GM23248 (cell line): Measurements from ENCODE around the gene FCN1. TPM values are rescaled to one million over a fixed set of nuclear protein-coding genes. Genes with fewer than 3 reads are reported as not detected.

Experiments
- DNase-seq: peaks from one replicate; pipeline ENCODE4 v3.0.0-alpha.2; 2015
- H2AFZ ChIP-seq: fragments of 200-600 bp; sonication (generic); 2 replicates; pipeline ENCODE4 v1.6.1; 2016; ENCODE audit warnings: antibody characterized with exemption
- H3F3A ChIP-seq: fragments of 200-600 bp; sonication (generic); 2 replicates; pipeline ENCODE4 v1.6.1; 2016; ENCODE audit warnings: mild to moderate bottlenecking, antibody characterized with exemption, mixed run types; ENCODE audit not compliant: insufficient read depth
- H3K27ac ChIP-seq: fragments of 200-600 bp; sonication (generic); 2 replicates; pipeline ENCODE4 v1.5.1; 2016; ENCODE audit warnings: mild to moderate bottlenecking
- H3K27me3 ChIP-seq: fragments of 200-600 bp; sonication (generic); replicated peaks from 2 replicates; pipeline ENCODE4 v1.6.1; 2016; ENCODE audit warnings: mild to moderate bottlenecking; ENCODE audit not compliant: insufficient read depth
- H3K36me3 ChIP-seq: fragments of 200-600 bp; sonication (generic); 2 replicates; pipeline ENCODE4 v1.6.1; 2016; ENCODE audit warnings: low read depth, mild to moderate bottlenecking
- H3K4me1 ChIP-seq: fragments of 200-600 bp; sonication (generic); 2 replicates; pipeline ENCODE4 v1.6.1; 2016; ENCODE audit warnings: mild to moderate bottlenecking; ENCODE audit not compliant: insufficient read depth
- H3K4me2 ChIP-seq: fragments of 200-600 bp; sonication (generic); one replicate; pipeline ENCODE4 v1.6.1; 2016; ENCODE audit warnings: mild to moderate bottlenecking; ENCODE audit not compliant: unreplicated experiment
- H3K4me3 ChIP-seq: fragments of 200-600 bp; sonication (generic); 2 replicates; pipeline ENCODE4 v1.5.1; 2016; ENCODE audit warnings: mild to moderate bottlenecking
- H3K79me2 ChIP-seq: fragments of 200-600 bp; sonication (generic); 2 replicates; pipeline ENCODE4 v1.6.1; 2016; ENCODE audit warnings: mild to moderate bottlenecking; ENCODE audit not compliant: insufficient read depth
- H3K9ac ChIP-seq: fragments of 200-600 bp; sonication (generic); 2 replicates; pipeline ENCODE4 v1.6.1; 2016; ENCODE audit warnings: mild to moderate bottlenecking
- H3K9me2 ChIP-seq: fragments of 200-600 bp; sonication (generic); 2 replicates; pipeline ENCODE4 v1.6.1; 2016; ENCODE audit warnings: mixed run types, mild to moderate bottlenecking, moderate library complexity; ENCODE audit not compliant: insufficient read depth
- H3K9me3 ChIP-seq: fragments of 200-600 bp; sonication (generic); one replicate; pipeline ENCODE4 v1.6.1; 2017; ENCODE audit warnings: low read depth
- H4K20me1 ChIP-seq: fragments of 200-600 bp; sonication (generic); 2 replicates; pipeline ENCODE4 v1.6.0; 2016; ENCODE audit not compliant: insufficient read depth
- EZH2 ChIP-seq: fragments of 200-600 bp; sonication (generic); IDR thresholded peaks from 2 replicates; pipeline ENCODE4 v1.6.1; 2018; ENCODE audit warnings: antibody characterized with exemption, mild to moderate bottlenecking; ENCODE audit not compliant: insufficient read depth, poor library complexity, severe bottlenecking
- EZH2phosphoT487 ChIP-seq: fragments of 200-600 bp; sonication (generic); IDR thresholded peaks from 2 replicates; pipeline ENCODE4 v1.6.1; 2018; ENCODE audit warnings: antibody characterized with exemption, moderate library complexity, mild to moderate bottlenecking, low read depth; ENCODE audit not compliant: insufficient read depth
- WGBS, 2 experiments: methylation state at CpG; one replicate each; pipeline ENCODE4 v1.1.6; 2015 to 2017; ENCODE audit warnings: low lambda C conversion rate in 2 of 2, low coverage in 1 of 2; ENCODE audit errors: missing lambda C conversion rate in 2 of 2; 5-methylcytosine and 5-hydroxymethylcytosine counted together
- in situ Hi-C: fragments of 300-500 bp; cut with MboI; formaldehyde crosslinking; loops from 2 replicates; pipeline ENCODE4 v1.15.0; 2020
- polyA plus RNA-seq: library from polyadenylated mRNA; unstranded; fragments of >200 nt; fragmentation: Nextera tagmentation; extraction: Ambion mirVana; gene quantifications from 2 replicates; pipeline ENCODE4 v1.2.1, GENCODE V29; 2016
- total RNA-seq: library from RNA; depleted of rRNA; stranded (reverse); fragments of >200 nt; shearing (Covaris generic); gene quantifications from 2 replicates; pipeline ENCODE4 v1.2.3, GENCODE V29; 2014

The FCN1 gene
- total and polyA plus RNA-seq, 2 experiments from 2014 or later, result not detected

DNA sequence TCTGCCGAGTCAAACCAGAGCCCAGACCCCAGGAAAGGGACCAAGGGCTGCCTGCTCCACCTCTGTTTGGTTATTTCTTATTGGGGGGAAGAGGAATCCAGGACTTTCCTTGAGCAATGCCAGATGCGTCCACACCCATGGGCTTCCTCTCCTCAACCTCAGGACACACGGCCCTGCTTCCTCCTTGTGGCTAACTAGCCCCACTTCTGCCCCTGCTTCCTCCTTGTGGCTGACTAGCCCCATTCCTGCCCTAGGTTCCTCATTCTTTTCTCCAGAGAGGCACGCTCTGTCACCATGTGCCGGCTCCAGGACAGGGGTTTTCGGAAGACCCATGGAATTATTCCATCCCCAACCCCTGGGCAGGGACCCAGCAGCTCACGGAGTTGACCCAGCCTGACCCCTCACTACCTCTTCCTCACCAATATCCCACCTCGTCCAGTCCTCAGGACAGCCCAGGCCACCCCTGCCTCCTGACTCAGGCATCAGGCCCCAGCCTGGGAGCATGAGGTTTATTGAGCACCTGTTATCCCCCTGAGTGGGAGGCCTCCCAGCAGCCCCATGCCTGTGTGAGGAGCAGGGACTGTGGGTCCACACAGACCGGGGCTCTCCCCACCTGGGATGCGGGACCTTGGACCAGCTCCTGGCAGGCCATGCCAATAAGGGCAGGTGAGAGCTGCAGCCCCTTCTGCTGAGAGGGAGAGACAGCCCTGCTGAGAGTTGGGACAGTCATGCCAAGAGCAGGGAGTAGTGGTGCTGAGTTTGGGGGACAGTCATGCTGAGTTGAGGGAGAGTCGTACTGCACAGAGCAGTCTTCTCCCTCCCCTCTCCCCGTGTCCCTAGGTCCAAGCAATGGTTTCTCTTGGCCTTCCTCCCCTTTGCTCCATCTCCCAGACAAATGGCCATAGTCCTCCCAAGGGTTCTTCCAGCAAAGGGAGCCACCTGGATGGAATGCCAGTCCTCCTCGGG is 11.8 kb upstream of the FCN1 start:
- Histone ChIP-seq H3K36me3 (no peaks in the 10 kb centered on the region), H3K4me1 (no peaks in the 10 kb centered on the region), H3K9me2 (no peaks in the 10 kb centered on the region), H3F3A (no peaks in the 10 kb centered on the region), H3K4me3 (no peak overlapping the region), H3K9ac (no peak overlapping the region), H3K27ac (no peak overlapping the region), H3K27me3 (peaks cover 15% of the 10 kb centered on the region), H4K20me1 (no peaks in the 10 kb centered on the region), H3K79me2 (no peaks in the 10 kb centered on the region), H3K9me3 (no peaks in the 10 kb centered on the region), H2AFZ (no peak overlapping the region), H3K4me2 (no peak overlapping the region)
- WGBS, 2 experiments, result 38 to 40% methylated on average over 13 of the region's 13 CpGs
- no peak for TF ChIP-seq EZH2phosphoT487
- TF ChIP-seq EZH2, result no peak
- in situ Hi-C loops, result no loop called here
- no peak for DNase-seq

DNA sequence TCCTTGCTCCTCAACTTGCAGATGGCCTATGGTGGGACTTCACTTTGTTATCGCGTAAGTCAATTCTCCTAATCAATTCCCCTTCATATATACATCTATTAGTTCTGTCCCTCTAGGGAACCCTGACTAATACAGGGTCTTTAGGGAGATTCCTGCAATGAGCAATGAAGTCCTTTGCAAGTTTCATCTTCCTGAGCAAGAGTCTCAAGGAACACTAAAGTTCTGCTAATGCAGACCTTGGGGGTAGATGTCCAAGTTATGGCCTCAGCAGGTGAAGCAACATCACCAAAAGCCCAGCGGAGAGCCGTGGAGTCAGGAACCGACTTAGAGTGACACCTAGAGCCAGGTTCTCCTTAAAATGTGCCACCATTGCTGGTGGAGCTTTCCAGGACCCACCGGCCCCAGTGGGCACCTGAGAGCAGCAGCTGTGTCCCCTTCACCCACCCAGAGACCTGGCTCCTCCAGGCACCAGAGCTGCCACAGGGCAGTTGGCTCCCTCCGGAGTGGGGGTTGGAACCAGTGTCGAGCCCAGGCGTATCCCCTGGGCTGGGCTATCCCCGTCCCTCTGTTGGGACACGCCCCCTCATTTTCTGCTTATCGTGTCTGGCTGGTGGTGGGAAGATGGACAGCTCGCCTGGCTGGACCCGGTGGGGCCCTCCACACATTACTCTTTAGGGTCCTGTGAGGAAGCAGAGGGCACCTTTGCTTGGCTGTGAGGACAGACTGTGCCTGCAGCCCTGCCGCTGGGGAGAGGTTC is 10.9 kb upstream of the FCN1 start:
- WGBS, 2 experiments, result 52 to 68% methylated on average over 15 of the region's 15 CpGs
- TF ChIP-seq EZH2, result no peak
- TF ChIP-seq EZH2phosphoT487, result no peak
- Histone ChIP-seq H3K27ac (no peak overlapping the region), H3K9me2 (no peaks in the 10 kb centered on the region), H3K4me2 (no peak overlapping the region), H2AFZ (no peak overlapping the region), H3K36me3 (no peaks in the 10 kb centered on the region), H3K9ac (no peak overlapping the region), H3K4me3 (no peak overlapping the region), H3K9me3 (no peaks in the 10 kb centered on the region), H3F3A (no peaks in the 10 kb centered on the region), H3K4me1 (no peaks in the 10 kb centered on the region), H4K20me1 (no peaks in the 10 kb centered on the region), H3K27me3 (peaks cover 15% of the 10 kb centered on the region), H3K79me2 (no peaks in the 10 kb centered on the region)
- DNase-seq, result no peak
- in situ Hi-C loops, result no loop called here

DNA sequence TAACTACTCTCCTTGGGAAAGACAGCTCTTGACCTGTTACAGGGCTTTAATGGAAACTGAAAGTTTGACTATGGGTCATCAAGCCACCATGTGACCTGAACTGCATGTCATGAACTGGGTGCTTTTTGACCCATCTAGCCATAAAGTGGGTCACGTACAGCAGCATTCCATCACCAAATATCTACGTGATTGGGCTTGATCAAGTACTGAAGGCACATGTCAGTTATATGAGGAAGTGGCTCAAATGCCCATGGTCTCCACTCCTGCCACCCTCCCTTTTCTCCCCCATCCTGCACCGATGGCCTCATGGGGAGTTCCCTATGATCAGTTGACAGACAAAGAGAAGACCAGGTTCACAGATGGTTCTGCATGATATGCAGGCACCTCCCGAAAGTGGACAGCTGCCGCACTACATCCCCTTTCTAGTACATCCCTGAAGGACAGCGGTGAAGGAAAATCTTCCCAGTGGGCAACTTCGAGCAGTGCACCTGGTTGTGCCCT is 7.3 kb upstream of the FCN1 start:
- no peaks in the 10 kb centered on the region for H4K20me1 ChIP-seq
- H3K9me2 ChIP-seq, result no peaks in the 10 kb centered on the region
- H2AFZ ChIP-seq, result no peak overlapping the region
- no peak overlapping the region for H3K4me2 ChIP-seq
- peaks cover 5% of the 10 kb centered on the region for H3K27me3 ChIP-seq
- H3K9ac ChIP-seq, result no peak overlapping the region
- no peaks in the 10 kb centered on the region for H3K4me1 ChIP-seq
- no peak for DNase-seq
- H3K79me2 ChIP-seq, result no peaks in the 10 kb centered on the region
- in situ Hi-C loops, result no loop called here
- H3K36me3 ChIP-seq, result no peaks in the 10 kb centered on the region
- WGBS, 2 experiments, result 54 to 61% methylated on average over 7 of the region's 7 CpGs
- no peak overlapping the region for H3K27ac ChIP-seq
- TF ChIP-seq EZH2phosphoT487 (no peak), EZH2 (no peak)
- no peaks in the 10 kb centered on the region for H3F3A ChIP-seq
- H3K4me3 ChIP-seq, result no peak overlapping the region
- H3K9me3 ChIP-seq, result peaks cover 3% of the 10 kb centered on the region

DNA sequence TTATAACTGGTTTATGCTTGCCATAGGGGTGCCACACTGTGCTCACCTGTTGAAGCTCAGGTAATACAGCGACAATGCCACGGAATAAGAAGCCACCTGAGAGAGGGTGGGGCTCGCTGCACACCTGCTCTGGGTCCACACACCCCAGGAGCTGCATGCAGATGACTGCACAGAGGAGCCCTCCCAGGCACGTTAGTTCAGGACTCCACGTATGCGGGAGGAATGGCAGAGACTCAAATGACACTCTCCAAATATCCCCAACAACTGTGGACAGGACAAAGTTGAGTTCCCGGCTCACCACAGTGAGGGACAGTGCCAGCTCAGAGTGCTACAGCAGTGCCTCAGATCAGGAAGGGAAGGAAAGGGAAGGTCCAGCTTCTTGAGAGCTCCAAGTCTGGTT is 5.8 kb upstream of the FCN1 start:
- Histone ChIP-seq H3K27ac (no peak overlapping the region), H3K9ac (no peak overlapping the region), H3K4me1 (no peaks in the 10 kb centered on the region), H3K9me3 (peaks cover 5% of the 10 kb centered on the region), H3K27me3 (peaks cover 5% of the 10 kb centered on the region), H3K4me3 (no peak overlapping the region), H3K79me2 (no peaks in the 10 kb centered on the region), H3K4me2 (no peak overlapping the region), H2AFZ (no peak overlapping the region), H4K20me1 (no peaks in the 10 kb centered on the region), H3K9me2 (no peaks in the 10 kb centered on the region), H3F3A (no peaks in the 10 kb centered on the region), H3K36me3 (no peaks in the 10 kb centered on the region)
- DNase-seq, result no peak
- TF ChIP-seq EZH2 (no peak), EZH2phosphoT487 (no peak)
- WGBS, 2 experiments, result 38 to 42% methylated on average over 7 of the region's 7 CpGs
- in situ Hi-C loops, result no loop called here
